Measurements from ENCODE around the gene CRTC2. TPM values are rescaled to one million over a fixed set of nuclear protein-coding genes. Genes with fewer than 3 reads are reported as not detected.

The CRTC2 gene
- total and polyA plus RNA-seq, 2 experiments from 2014 or later: 10.6 to 20.7 TPM

GRCh38 chr1:153990468-153991150 is 32.2 kb upstream of the CRTC2 start, which contains the start of gene RPS27 (continued):
- TF ChIP-seq, protein P1, sequence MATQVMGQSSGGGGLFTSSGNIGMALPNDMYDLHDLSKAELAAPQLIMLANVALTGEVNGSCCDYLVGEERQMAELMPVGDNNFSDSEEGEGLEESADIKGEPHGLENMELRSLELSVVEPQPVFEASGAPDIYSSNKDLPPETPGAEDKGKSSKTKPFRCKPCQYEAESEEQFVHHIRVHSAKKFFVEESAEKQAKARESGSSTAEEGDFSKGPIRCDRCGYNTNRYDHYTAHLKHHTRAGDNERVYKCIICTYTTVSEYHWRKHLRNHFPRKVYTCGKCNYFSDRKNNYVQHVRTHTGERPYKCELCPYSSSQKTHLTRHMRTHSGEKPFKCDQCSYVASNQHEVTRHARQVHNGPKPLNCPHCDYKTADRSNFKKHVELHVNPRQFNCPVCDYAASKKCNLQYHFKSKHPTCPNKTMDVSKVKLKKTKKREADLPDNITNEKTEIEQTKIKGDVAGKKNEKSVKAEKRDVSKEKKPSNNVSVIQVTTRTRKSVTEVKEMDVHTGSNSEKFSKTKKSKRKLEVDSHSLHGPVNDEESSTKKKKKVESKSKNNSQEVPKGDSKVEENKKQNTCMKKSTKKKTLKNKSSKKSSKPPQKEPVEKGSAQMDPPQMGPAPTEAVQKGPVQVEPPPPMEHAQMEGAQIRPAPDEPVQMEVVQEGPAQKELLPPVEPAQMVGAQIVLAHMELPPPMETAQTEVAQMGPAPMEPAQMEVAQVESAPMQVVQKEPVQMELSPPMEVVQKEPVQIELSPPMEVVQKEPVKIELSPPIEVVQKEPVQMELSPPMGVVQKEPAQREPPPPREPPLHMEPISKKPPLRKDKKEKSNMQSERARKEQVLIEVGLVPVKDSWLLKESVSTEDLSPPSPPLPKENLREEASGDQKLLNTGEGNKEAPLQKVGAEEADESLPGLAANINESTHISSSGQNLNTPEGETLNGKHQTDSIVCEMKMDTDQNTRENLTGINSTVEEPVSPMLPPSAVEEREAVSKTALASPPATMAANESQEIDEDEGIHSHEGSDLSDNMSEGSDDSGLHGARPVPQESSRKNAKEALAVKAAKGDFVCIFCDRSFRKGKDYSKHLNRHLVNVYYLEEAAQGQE (IDR thresholded peaks at IDR 0.05; ENCODE audit: unreplicated experiment): no peak

DNA sequence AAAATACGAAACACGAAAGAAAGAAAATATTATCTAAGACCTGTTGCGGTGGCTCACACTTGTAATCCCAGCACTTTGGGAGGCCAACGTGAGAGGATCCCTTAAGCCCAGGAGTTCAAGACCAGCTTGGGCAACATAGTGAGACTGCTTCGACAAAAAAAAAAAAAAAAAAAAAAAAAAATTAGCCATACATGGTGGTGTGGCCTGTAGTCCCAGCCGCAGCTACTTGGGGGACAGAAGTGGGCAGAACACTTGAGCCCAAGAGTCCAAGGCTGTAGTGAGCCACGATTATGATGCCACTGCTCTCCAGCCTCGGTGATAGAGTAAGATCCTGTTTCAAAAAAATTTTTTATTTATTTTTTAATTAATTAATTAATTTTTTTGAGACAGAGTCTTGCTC is 29.2 kb upstream of the CRTC2 start:
- peaks cover 42% of the 10 kb centered on the region for H3K36me3 Mint-ChIP-seq (ENCODE audit: low read depth)
- no peak overlapping the region; the same call in 2 of the 3 replicates for H3K4me3 Mint-ChIP-seq
- DNase-seq (ENCODE audit: low spot score): no peak
- peaks cover 30% of the 10 kb centered on the region for H3K27me3 Mint-ChIP-seq (ENCODE audit: insufficient read depth, low read depth, poor library complexity)
- peaks cover 31% of the 10 kb centered on the region for H3K4me1 Mint-ChIP-seq
- no peak for ATAC-seq
- peaks cover 21% of the 10 kb centered on the region for H3K4me1 ChIP-seq (ENCODE audit: insufficient read depth)
- peaks cover 22% of the 10 kb centered on the region for H4K20me1 ChIP-seq (replicated peaks; ENCODE audit: insufficient read depth)
- peaks cover 14% of the 10 kb centered on the region for H3F3A ChIP-seq (replicated peaks; ENCODE audit: low read depth)
- peaks cover 27% of the 10 kb centered on the region for H3K36me3 ChIP-seq (ENCODE audit: insufficient read depth)
- H3K27me3 ChIP-seq (ENCODE audit: insufficient read depth): no peaks in the 10 kb centered on the region
- no peak overlapping the region for H3K27ac ChIP-seq (ENCODE audit: low read depth)
- H3K27ac Mint-ChIP-seq: no peak overlapping the region
- peaks cover 4% of the 10 kb centered on the region; the same call in 1 of the 3 replicates for H3K9me3 Mint-ChIP-seq
- peaks cover 38% of the 10 kb centered on the region for H3K79me2 ChIP-seq (replicated peaks; ENCODE audit: insufficient read depth)
- no peak overlapping the region for H2AFZ ChIP-seq
- no peak overlapping the region for H3K4me3 ChIP-seq
- no peak overlapping the region for H3K4me2 ChIP-seq
- H3K9me2 ChIP-seq (ENCODE audit: insufficient read depth): no peaks in the 10 kb centered on the region
- TF ChIP-seq STAT1 (IDR thresholded peaks at IDR 0.05; ENCODE audit: unreplicated experiment) (no peak), POLR2AphosphoS5 (IDR thresholded peaks at IDR 0.05; ENCODE audit: low read depth) (no peak), ZNF114 (CRISPR knock-in tag; IDR thresholded peaks at IDR 0.05) (no peak), EZH2phosphoT487 (IDR thresholded peaks at IDR 0.05; ENCODE audit: unreplicated experiment) (no peak), NANOG (IDR thresholded peaks at IDR 0.05; ENCODE audit: borderline replicate concordance) (no peak), ZNF331 (CRISPR knock-in tag; IDR thresholded peaks at IDR 0.05; ENCODE audit: low read depth) (no peak), JUNB (IDR thresholded peaks at IDR 0.05; ENCODE audit: unreplicated experiment) (no peak), CREB1 (CRISPR knock-in tag; IDR thresholded peaks at IDR 0.05; ENCODE audit: low read depth) (no peak), EZH2 (IDR thresholded peaks at IDR 0.05; ENCODE audit: low read depth, unreplicated experiment) (no peak)
- TF ChIP-seq, protein P1 (IDR thresholded peaks at IDR 0.05; ENCODE audit: unreplicated experiment): no peak
- TF ChIP-seq, protein P2, sequence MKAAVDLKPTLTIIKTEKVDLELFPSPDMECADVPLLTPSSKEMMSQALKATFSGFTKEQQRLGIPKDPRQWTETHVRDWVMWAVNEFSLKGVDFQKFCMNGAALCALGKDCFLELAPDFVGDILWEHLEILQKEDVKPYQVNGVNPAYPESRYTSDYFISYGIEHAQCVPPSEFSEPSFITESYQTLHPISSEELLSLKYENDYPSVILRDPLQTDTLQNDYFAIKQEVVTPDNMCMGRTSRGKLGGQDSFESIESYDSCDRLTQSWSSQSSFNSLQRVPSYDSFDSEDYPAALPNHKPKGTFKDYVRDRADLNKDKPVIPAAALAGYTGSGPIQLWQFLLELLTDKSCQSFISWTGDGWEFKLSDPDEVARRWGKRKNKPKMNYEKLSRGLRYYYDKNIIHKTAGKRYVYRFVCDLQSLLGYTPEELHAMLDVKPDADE (IDR thresholded peaks at IDR 0.05): no peak
- TF ChIP-seq, protein P3, sequence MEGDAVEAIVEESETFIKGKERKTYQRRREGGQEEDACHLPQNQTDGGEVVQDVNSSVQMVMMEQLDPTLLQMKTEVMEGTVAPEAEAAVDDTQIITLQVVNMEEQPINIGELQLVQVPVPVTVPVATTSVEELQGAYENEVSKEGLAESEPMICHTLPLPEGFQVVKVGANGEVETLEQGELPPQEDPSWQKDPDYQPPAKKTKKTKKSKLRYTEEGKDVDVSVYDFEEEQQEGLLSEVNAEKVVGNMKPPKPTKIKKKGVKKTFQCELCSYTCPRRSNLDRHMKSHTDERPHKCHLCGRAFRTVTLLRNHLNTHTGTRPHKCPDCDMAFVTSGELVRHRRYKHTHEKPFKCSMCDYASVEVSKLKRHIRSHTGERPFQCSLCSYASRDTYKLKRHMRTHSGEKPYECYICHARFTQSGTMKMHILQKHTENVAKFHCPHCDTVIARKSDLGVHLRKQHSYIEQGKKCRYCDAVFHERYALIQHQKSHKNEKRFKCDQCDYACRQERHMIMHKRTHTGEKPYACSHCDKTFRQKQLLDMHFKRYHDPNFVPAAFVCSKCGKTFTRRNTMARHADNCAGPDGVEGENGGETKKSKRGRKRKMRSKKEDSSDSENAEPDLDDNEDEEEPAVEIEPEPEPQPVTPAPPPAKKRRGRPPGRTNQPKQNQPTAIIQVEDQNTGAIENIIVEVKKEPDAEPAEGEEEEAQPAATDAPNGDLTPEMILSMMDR (conservative IDR thresholded peaks at IDR 0.05; ENCODE audit: low read depth in 2 of 2): no peak
